B cell (primary cell): ENCODE measurements around the gene AGAP9. TPM values are rescaled to one million over a fixed set of nuclear protein-coding genes. Genes with fewer than 3 reads are reported as not detected.
"Not testable (repeated sequence)": the region's sequence is repeated elsewhere in the genome, so short reads cannot be mapped to it uniquely, and the experiment has no call there.

ENCODE experiments used
- ATAC-seq: fragments of 200-7000 bp; cut with Tn5 transposase; one replicate; pipeline ENCODE4 v1.10.0; 2021; ENCODE audit warnings: low read depth, mild to moderate bottlenecking, moderate number of reproducible peaks, moderate library complexity
- CTCF ChIA-PET: fragments of 350-600 bp; sonication (Branson Sonifier 250); formaldehyde crosslinking; loops from one replicate; lab custom pipeline; 2021; ENCODE audit warnings: antibody characterized with exemption, inconsistent platforms; lab: Charles Lee
- POLR2A ChIA-PET: fragments of 350-600 bp; sonication (Branson Sonifier 250); formaldehyde crosslinking; loops from one replicate; lab custom pipeline; 2021; ENCODE audit warnings: antibody characterized with exemption; lab: Charles Lee
- DNase-seq: peaks from one replicate; pipeline ENCODE4 v3.0.0; 2013
- H2AFZ ChIP-seq: 2 replicates; pipeline ENCODE4 v1.6.1; 2012; ENCODE audit warnings: mild to moderate bottlenecking, low read depth, low read length; ENCODE audit not compliant: insufficient read depth, poor library complexity, severe bottlenecking
- H3K27ac ChIP-seq, 2 donors: 1 replicate in 1 of 2; 2 replicates in 1 of 2; pipeline ENCODE4 v1.5.1; 2012 to 2013; ENCODE audit warnings: low read length in 2 of 2, mild to moderate bottlenecking in 2 of 2, moderate library complexity in 1 of 2
- H3K27me3 ChIP-seq, 4 experiments: fragments of 200-600 bp in 1 of 4; sonication (generic) in 1 of 4; replicated peaks in 1 of 4; 1 replicate in 2 of 4; 2 replicates in 2 of 4; pipeline versions ENCODE4 v1.6.1 to v1.7.0; 2013 to 2016; ENCODE audit warnings: low read length in 3 of 4, mild to moderate bottlenecking in 2 of 4, mixed read lengths in 1 of 4, moderate library complexity in 1 of 4; ENCODE audit not compliant: insufficient read depth in 4 of 4, control insufficient read depth in 3 of 4; ENCODE audit errors: control extremely low read depth in 1 of 4
- H3K36me3 ChIP-seq, 2 experiments: replicated peaks in 1 of 2; 1 replicate in 1 of 2; 2 replicates in 1 of 2; pipeline versions ENCODE4 v1.6.1 to v1.7.1; 2013; ENCODE audit warnings: low read length in 1 of 2; ENCODE audit not compliant: insufficient read depth in 2 of 2, control insufficient read depth in 1 of 2; ENCODE audit errors: control extremely low read depth in 1 of 2, extremely low read depth in 1 of 2
- H3K4me1 ChIP-seq, 2 donors: fragments of 200-600 bp in 1 of 2; sonication (generic) in 1 of 2; 1 replicate in 1 of 2; 2 replicates in 1 of 2; pipeline versions ENCODE4 v1.5.1 to v1.6.1; 2013 to 2017; ENCODE audit warnings: low read length in 2 of 2; ENCODE audit not compliant: control insufficient read depth in 2 of 2, insufficient read depth in 2 of 2
- H3K4me2 ChIP-seq: replicated peaks from 2 replicates; pipeline ENCODE3; 2012; ENCODE audit warnings: mild to moderate bottlenecking, low read depth, low read length; ENCODE audit not compliant: poor library complexity, severe bottlenecking
- H3K4me3 ChIP-seq, 5 experiments: fragments of 200-600 bp in 1 of 5; sonication (generic) in 1 of 5; 1 replicate in 3 of 5; 2 replicates in 2 of 5; pipeline versions ENCODE4 v1.5.1 to v1.7.0; 2011 to 2016; ENCODE audit warnings: low read length in 4 of 5, mild to moderate bottlenecking in 4 of 5, low read depth in 2 of 5, control low read depth in 1 of 5, moderate library complexity in 1 of 5; ENCODE audit not compliant: insufficient read depth in 1 of 5; ENCODE audit errors: control extremely low read depth in 1 of 5, extremely low read depth in 1 of 5
- H3K79me2 ChIP-seq: fragments of 200-600 bp; sonication (generic); one replicate; pipeline ENCODE4 v1.6.0; 2016; ENCODE audit warnings: low read length; ENCODE audit not compliant: control insufficient read depth, insufficient read depth
- H3K9ac ChIP-seq: fragments of 200-600 bp; sonication (generic); 2 replicates; pipeline ENCODE4 v1.6.1; 2017; ENCODE audit warnings: mild to moderate bottlenecking, low read length, moderate library complexity
- H3K9me3 ChIP-seq, 3 donors: one replicate each; pipeline versions ENCODE4 v1.6.1 to v1.7.1; 2013; ENCODE audit warnings: low read length in 2 of 3; ENCODE audit not compliant: control insufficient read depth in 2 of 3, insufficient read depth in 1 of 3; ENCODE audit errors: control extremely low read depth in 1 of 3
- H4K20me1 ChIP-seq: 2 replicates; pipeline ENCODE4 v1.6.0; 2012; ENCODE audit warnings: mild to moderate bottlenecking, low read length; ENCODE audit not compliant: insufficient read depth, control insufficient read depth, poor library complexity, severe bottlenecking
- H3K27ac Mint-ChIP-seq: one replicate; pipeline ENCODE4 v1.8.0; 2021; ENCODE audit warnings: mixed read lengths
- H3K27me3 Mint-ChIP-seq: one replicate; pipeline ENCODE4 v1.8.0; 2021; ENCODE audit warnings: mixed read lengths
- H3K4me1 Mint-ChIP-seq: one replicate; pipeline ENCODE4 v1.8.0; 2021; ENCODE audit warnings: mixed read lengths
- H3K4me3 Mint-ChIP-seq: one replicate; pipeline ENCODE4 v1.8.0; 2021; ENCODE audit warnings: mixed read lengths
- H3K9me3 Mint-ChIP-seq: one replicate; pipeline ENCODE4 v1.8.0; 2022; ENCODE audit warnings: mixed read lengths; ENCODE audit not compliant: insufficient read depth
- WGBS: methylation state at CpG from one replicate; pipeline ENCODE4 v1.1.5; 2013; ENCODE audit warnings: missing lambda C conversion rate; ENCODE audit not compliant: insufficient coverage; 5-methylcytosine and 5-hydroxymethylcytosine counted together
- intact Hi-C: fragments of 100-400 bp; cut with micrococcal nuclease; formaldehyde crosslinking; loops from one replicate; pipeline ENCODE4 v1.10.0; 2022
- polyA plus RNA-seq: library from polyadenylated mRNA; depleted of rRNA; stranded (reverse); fragments of >200 nt; gene quantifications from 2 replicates; pipeline ENCODE4 v1.2.3, GENCODE V29; 2012
- total RNA-seq, 2 donors: library from RNA; stranded (reverse); fragments of 120-200 nt in 1 of 2; gene quantifications; 1 replicate in 1 of 2; 2 replicates in 1 of 2; pipeline versions ENCODE4 v1.2.3 to v1.2.4, GENCODE V29; 2013 to 2022

AGAP9 gene
- total and polyA plus RNA-seq, 2 donors (not counting 1 experiment from before 2014, with no cell fraction given), result 6.7 to 16.8 TPM

GRCh38 chr10:47467957-47468356 is 55.5 kb downstream of the AGAP9 start:
- H3K27me3 ChIP-seq, DNase-seq, H4K20me1 ChIP-seq, H3K4me2 ChIP-seq, H3K79me2 ChIP-seq, H3K27ac ChIP-seq, H3K9me3 ChIP-seq, POLR2A ChIA-PET, H3K4me3 ChIP-seq, H3K4me1 ChIP-seq, CTCF ChIA-PET, H3K36me3 ChIP-seq, H3K9ac ChIP-seq, H3K4me1 Mint-ChIP-seq, H3K4me3 Mint-ChIP-seq, H3K9me3 Mint-ChIP-seq, H2AFZ ChIP-seq, ATAC-seq, H3K27ac Mint-ChIP-seq, intact Hi-C loops, H3K27me3 Mint-ChIP-seq: not testable (repeated sequence)
- 93% methylated on average over 3 of the region's 7 CpGs for WGBS

- H3K4me3 Mint-ChIP-seq, DNase-seq, POLR2A ChIA-PET, H4K20me1 ChIP-seq, H3K79me2 ChIP-seq, H3K4me1 ChIP-seq, intact Hi-C loops, H3K27me3 ChIP-seq, H3K27ac ChIP-seq, H3K27me3 Mint-ChIP-seq, CTCF ChIA-PET, H3K9me3 Mint-ChIP-seq, H3K27ac Mint-ChIP-seq, H3K9ac ChIP-seq, H3K4me1 Mint-ChIP-seq, H3K36me3 ChIP-seq, H3K9me3 ChIP-seq, H3K4me3 ChIP-seq, H2AFZ ChIP-seq, H3K4me2 ChIP-seq, ATAC-seq: not testable (repeated sequence)
- 90% methylated on average over 3 of the region's 5 CpGs for WGBS
Observed at GRCh38 chr10:47467458-47467857, 56.0 kb downstream of the AGAP9 start.

- H3K27ac ChIP-seq, H3K36me3 ChIP-seq, H3K4me1 ChIP-seq, H2AFZ ChIP-seq, H3K9me3 ChIP-seq, H3K4me2 ChIP-seq, ATAC-seq, H4K20me1 ChIP-seq, DNase-seq, H3K4me3 Mint-ChIP-seq, H3K4me3 ChIP-seq, intact Hi-C loops, H3K27ac Mint-ChIP-seq, POLR2A ChIA-PET, H3K9ac ChIP-seq, H3K4me1 Mint-ChIP-seq, H3K9me3 Mint-ChIP-seq, H3K27me3 ChIP-seq, H3K79me2 ChIP-seq, CTCF ChIA-PET, H3K27me3 Mint-ChIP-seq: not testable (repeated sequence)
- 90% methylated on average over 7 of the region's 14 CpGs for WGBS
Observed at GRCh38 chr10:47465216-47465917, 58.1 kb downstream of the AGAP9 start.

- CTCF ChIA-PET, H3K27ac Mint-ChIP-seq: not testable (repeated sequence)
Observed at GRCh38 chr10:47462577-47463358, 60.7 kb downstream of the AGAP9 start.

More at GRCh38 chr10:47462577-47463358, 60.7 kb downstream of the AGAP9 start:
- H2AFZ ChIP-seq, H4K20me1 ChIP-seq, H3K4me2 ChIP-seq, H3K79me2 ChIP-seq, H3K9me3 ChIP-seq, H3K27me3 Mint-ChIP-seq, H3K4me1 Mint-ChIP-seq, H3K9ac ChIP-seq, H3K4me3 Mint-ChIP-seq, H3K4me1 ChIP-seq, H3K4me3 ChIP-seq, DNase-seq, H3K27ac ChIP-seq, H3K36me3 ChIP-seq, ATAC-seq, H3K9me3 Mint-ChIP-seq, intact Hi-C loops, POLR2A ChIA-PET, H3K27me3 ChIP-seq: not testable (repeated sequence)
- no CpG with 5 or more reads among the region's 9 CpGs for WGBS
